ENCODE data around the gene C1QTNF12.

Gene C1QTNF12

GRCh38 chr1:1285611-1286311, 39.2 kb upstream of the C1QTNF12 start:
- Histone ChIP-seq H3K4me2 (no peak overlapping the region), H3K79me2 (ENCODE audit: insufficient read depth, low read depth) (no peaks in the 10 kb centered on the region), H3K4me3 (IDR thresholded peaks at IDR 0.05; ENCODE audit: insufficient read depth, low read depth, low read length) (no peak overlapping the region), H3K27me3 (ENCODE audit: insufficient read depth, low read depth) (peaks cover 43% of the 10 kb centered on the region), H3K36me3 (ENCODE audit: insufficient read depth) (no peaks in the 10 kb centered on the region), H2AFZ (ENCODE audit: low read depth) (no peak overlapping the region), H3K9ac (no peak overlapping the region), H3K27ac (no peak overlapping the region), H3K4me1 (ENCODE audit: low read depth, poor library complexity, severe bottlenecking) (peaks cover 11% of the 10 kb centered on the region), H4K20me1 (ENCODE audit: insufficient read depth) (no peaks in the 10 kb centered on the region)
- no peak for TF ChIP-seq CTCF (conservative IDR thresholded peaks at IDR 0.05; ENCODE audit: low read depth, low read length)

- H3K9ac ChIP-seq, result no peak overlapping the region
- H2AFZ ChIP-seq (ENCODE audit: low read depth), result no peak overlapping the region
- no peak overlapping the region for H3K4me2 ChIP-seq
- no peaks in the 10 kb centered on the region for H4K20me1 ChIP-seq (ENCODE audit: insufficient read depth)
- no peaks in the 10 kb centered on the region for H3K79me2 ChIP-seq (ENCODE audit: insufficient read depth, low read depth)
- H3K4me3 ChIP-seq (IDR thresholded peaks at IDR 0.05; ENCODE audit: insufficient read depth, low read depth, low read length), result no peak overlapping the region
- no peak for TF ChIP-seq CTCF (conservative IDR thresholded peaks at IDR 0.05; ENCODE audit: low read depth, low read length)
- peaks cover 37% of the 10 kb centered on the region for H3K27me3 ChIP-seq (ENCODE audit: insufficient read depth, low read depth)
- H3K4me1 ChIP-seq (ENCODE audit: low read depth, poor library complexity, severe bottlenecking), result peaks cover 5% of the 10 kb centered on the region
- H3K36me3 ChIP-seq (ENCODE audit: insufficient read depth), result no peaks in the 10 kb centered on the region
- no peak overlapping the region for H3K27ac ChIP-seq
These were observed 38.6 kb upstream of the C1QTNF12 start for GRCh38 chr1:1285102-1285571.

GRCh38 chr1:1284221-1285101, 37.9 kb upstream of the C1QTNF12 start:
- H3K9ac ChIP-seq, result no peak overlapping the region
- H3K4me2 ChIP-seq, result no peak overlapping the region
- TF ChIP-seq CTCF (conservative IDR thresholded peaks at IDR 0.05; ENCODE audit: low read depth, low read length), result no peak
- H3K79me2 ChIP-seq (ENCODE audit: insufficient read depth, low read depth), result no peaks in the 10 kb centered on the region
- no peak overlapping the region for H3K27ac ChIP-seq
- H3K4me1 ChIP-seq (ENCODE audit: low read depth, poor library complexity, severe bottlenecking), result peaks cover 3% of the 10 kb centered on the region
- H4K20me1 ChIP-seq (ENCODE audit: insufficient read depth), result no peaks in the 10 kb centered on the region
- no peaks in the 10 kb centered on the region for H3K36me3 ChIP-seq (ENCODE audit: insufficient read depth)
- peaks cover 35% of the 10 kb centered on the region for H3K27me3 ChIP-seq (ENCODE audit: insufficient read depth, low read depth)
- no peak overlapping the region for H3K4me3 ChIP-seq (IDR thresholded peaks at IDR 0.05; ENCODE audit: insufficient read depth, low read depth, low read length)
- H2AFZ ChIP-seq (ENCODE audit: low read depth), result no peak overlapping the region

GRCh38 chr1:1283821-1284220, 37.3 kb upstream of the C1QTNF12 start:
- Histone ChIP-seq H3K4me3 (IDR thresholded peaks at IDR 0.05; ENCODE audit: insufficient read depth, low read depth, low read length) (no peak overlapping the region), H4K20me1 (ENCODE audit: insufficient read depth) (no peaks in the 10 kb centered on the region), H2AFZ (ENCODE audit: low read depth) (no peak overlapping the region), H3K4me1 (ENCODE audit: low read depth, poor library complexity, severe bottlenecking) (peaks cover 3% of the 10 kb centered on the region), H3K36me3 (ENCODE audit: insufficient read depth) (no peaks in the 10 kb centered on the region), H3K27ac (no peak overlapping the region), H3K79me2 (ENCODE audit: insufficient read depth, low read depth) (no peaks in the 10 kb centered on the region), H3K27me3 (ENCODE audit: insufficient read depth, low read depth) (peaks cover 35% of the 10 kb centered on the region), H3K4me2 (no peak overlapping the region), H3K9ac (no peak overlapping the region)
- no peak for TF ChIP-seq CTCF (conservative IDR thresholded peaks at IDR 0.05; ENCODE audit: low read depth, low read length)
